Hepatocyte (in vitro differentiated cells): ENCODE results near the gene CGB2.

Experiments
- CTCF ChIP-seq: fragments of 200-600 bp; sonication (generic); IDR thresholded peaks from 2 replicates; pipeline ENCODE4 v1.5.1; 2016; ENCODE audit warnings: antibody characterized with exemption, mild to moderate bottlenecking; ENCODE audit not compliant: poor library complexity
- EZH2 ChIP-seq: fragments of 200-600 bp; sonication (generic); IDR thresholded peaks from 2 replicates; pipeline ENCODE4 v1.6.1; 2016; ENCODE audit warnings: antibody characterized with exemption, mild to moderate bottlenecking, borderline replicate concordance

GRCh38 chr19:49011194-49011593 is 20.5 kb upstream of the CGB2 start:
- TF ChIP-seq CTCF (no peak), EZH2 (no peak)
